GM21447 (cell line): ENCODE results near the gene VEZT.

ENCODE experiments used
- ATAC-seq: cut with Tn5 transposase; IDR thresholded peaks from one replicate; pipeline ENCODE4 v1.9.1; 2021; ENCODE audit not compliant: unreplicated experiment

Gene VEZT

GRCh38 chr12:95248604-95249360 lies 31.2 kb downstream of the VEZT start:
- no peak for ATAC-seq

- no peak for ATAC-seq
Observed at GRCh38 chr12:95253386-95253785, 35.8 kb downstream of the VEZT start.

- ATAC-seq, result no peak
Observed at GRCh38 chr12:95257541-95257940, 39.9 kb downstream of the VEZT start.

- ATAC-seq, result no peak
Observed at GRCh38 chr12:95258151-95258550, 40.5 kb downstream of the VEZT start.

GRCh38 chr12:95258803-95259202 lies 41.2 kb downstream of the VEZT start:
- ATAC-seq, result no peak

GRCh38 chr12:95259368-95259767 lies 41.8 kb downstream of the VEZT start:
- no peak for ATAC-seq

- ATAC-seq, result no peak
Observed at GRCh38 chr12:95261109-95261508, 43.5 kb downstream of the VEZT start.

- no peak for ATAC-seq
Observed at GRCh38 chr12:95262808-95263207, 45.2 kb downstream of the VEZT start.

GRCh38 chr12:95265765-95266164 lies 48.2 kb downstream of the VEZT start:
- no peak for ATAC-seq

- ATAC-seq, result no peak
Observed at GRCh38 chr12:95266254-95266653, 48.6 kb downstream of the VEZT start.

GRCh38 chr12:95269892-95270291 lies 52.3 kb downstream of the VEZT start:
- ATAC-seq, result no peak

- ATAC-seq, result no peak
Observed at GRCh38 chr12:95271465-95271864, 53.9 kb downstream of the VEZT start.

- ATAC-seq, result no peak
Observed at GRCh38 chr12:95277139-95277538, 59.5 kb downstream of the VEZT start.

- ATAC-seq, result no peak
Observed at GRCh38 chr12:95279856-95280255, 62.2 kb downstream of the VEZT start.

GRCh38 chr12:95282266-95282665 lies 64.7 kb downstream of the VEZT start:
- ATAC-seq, result no peak

GRCh38 chr12:95283371-95283770 lies 65.8 kb downstream of the VEZT start:
- ATAC-seq, result no peak

GRCh38 chr12:95286713-95287112 lies 69.1 kb downstream of the VEZT start:
- no peak for ATAC-seq

GRCh38 chr12:95291501-95291900 lies 73.9 kb downstream of the VEZT start:
- no peak for ATAC-seq

GRCh38 chr12:95298916-95299315 lies 81.3 kb downstream of the VEZT start:
- ATAC-seq, result no peak

GRCh38 chr12:95300286-95300685 lies 82.7 kb downstream of the VEZT start:
- no peak for ATAC-seq

GRCh38 chr12:95303476-95303875 lies 85.9 kb downstream of the VEZT start:
- ATAC-seq, result no peak

GRCh38 chr12:95304673-95305198 lies 87.1 kb downstream of the VEZT start:
- no peak for ATAC-seq

- ATAC-seq, result no peak
Observed at GRCh38 chr12:95312656-95313055, 95.0 kb downstream of the VEZT start.
